ENCODE results near the gene STXBP5. TPM values are rescaled to one million over a fixed set of nuclear protein-coding genes. Genes with fewer than 3 reads are reported as not detected.
A peak's percentile ranks its signal among the peaks of the same experiment; 100 is the strongest.

Gene STXBP5
- total and polyA plus RNA-seq, 2 of the 4 experiments (the other 2 are of a cell fraction): 13.2 to 46.4 TPM

DNA sequence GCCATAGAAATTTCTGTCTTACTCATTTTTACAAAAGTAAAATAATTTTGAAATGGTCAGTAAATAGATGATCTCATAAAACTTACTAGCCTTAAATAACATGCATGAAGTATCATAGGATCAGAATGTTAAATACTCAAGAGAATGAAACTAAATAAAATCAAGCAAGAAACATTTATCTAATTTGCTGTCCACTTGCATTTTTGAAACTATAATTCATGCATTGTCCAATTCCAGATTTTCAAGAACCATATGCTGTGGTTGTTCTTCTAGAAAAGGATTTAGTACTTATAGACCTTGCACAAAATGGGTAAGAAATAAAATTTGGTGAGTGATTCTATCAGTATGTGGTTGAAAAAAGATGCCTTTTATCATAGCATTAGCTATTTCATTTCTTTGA is 107.0 kb downstream of the STXBP5 start:
- Histone ChIP-seq H2BK15ac (ENCODE audit: low read depth, low read length) (no peak overlapping the region), H3K27ac (ENCODE audit: insufficient read depth, low read length) (no peak overlapping the region), H4K5ac (ENCODE audit: low read depth, low read length) (no peak overlapping the region), H3K4me2 (ENCODE audit: low read depth, low read length) (no peak overlapping the region), H2AK9ac (replicated peaks; ENCODE audit: low read depth, low read length, poor library complexity) (no peak overlapping the region), H3K23ac (ENCODE audit: low read depth, low read length) (no peak overlapping the region), H3K56ac (ENCODE audit: extremely low read depth, insufficient read depth, low read length) (no peak overlapping the region), H3K9ac (ENCODE audit: low read depth, low read length) (no peak overlapping the region), H3K27me3 (ENCODE audit: control insufficient read depth, insufficient read depth, low read length) (no peaks in the 10 kb centered on the region), H2AFZ (replicated peaks; ENCODE audit: low read length, poor library complexity) (no peak overlapping the region), H4K91ac (ENCODE audit: insufficient read depth, low read depth, low read length) (no peak overlapping the region), H2BK20ac (ENCODE audit: low read depth, low read length) (no peak overlapping the region), H3K79me1 (ENCODE audit: low read depth in 1 of 2, low read length in 2 of 2) (peaks cover 0 to 5% of the 10 kb centered on the region in 2 experiments; a peak in 3 of 4 replicates), H3K14ac (replicated peaks; ENCODE audit: low read depth, low read length) (no peak overlapping the region), H3K9me1 (ENCODE audit: insufficient read depth, low read length) (0 out of 2 replicates have a peak, but pooled peaks cover 3% of the 10 kb centered on the region), H3K4me1 (ENCODE audit: control insufficient read depth, insufficient read depth, low read length) (no peaks in the 10 kb centered on the region), H2AK5ac (ENCODE audit: low read depth, low read length) (no peak overlapping the region), H3K4me3 (ENCODE audit: insufficient read depth, low read depth, low read length) (no peak overlapping the region), H4K20me1 (ENCODE audit: insufficient read depth, low read length) (no peaks in the 10 kb centered on the region; the same call in 1 of the 2 replicates), H4K8ac (ENCODE audit: low read depth in 2 of 2, low read length in 2 of 2) (no peak overlapping the region), H3K4ac (ENCODE audit: low read depth, low read length) (no peak overlapping the region), H2BK5ac (ENCODE audit: low read depth, low read length, poor library complexity, severe bottlenecking) (no peak overlapping the region), H2BK120ac (ENCODE audit: low read depth, low read length) (no peak overlapping the region), H3K36me3 (ENCODE audit: control insufficient read depth, insufficient read depth, low read length) (peaks cover 9% of the 10 kb centered on the region), H3K9me3 (ENCODE audit: control insufficient read depth, insufficient read depth, low read length) (no peaks in the 10 kb centered on the region), H3K18ac (ENCODE audit: low read depth, low read length) (no peak overlapping the region)
- POLR2A ChIA-PET (ENCODE audit: unreplicated experiment): no interaction called here
- dilution Hi-C loops (cut with HindIII; ENCODE audit: low sequenced_read_pairs, unreplicated experiment): no loop called here
- no TSS peak for BruUV-seq (replicated peaks)
- CTCF ChIA-PET: interaction anchor here (0.6 to 1.1 kb wide), 3 partner anchors 8 to 69 kb away, joined by 3 to 4 read pairs (median 3); no protein-coding TSS in a partner anchor
- peak; percentile 40 for ATAC-seq (ENCODE audit: low read depth)
- in situ Hi-C loops (cut with MboI; ENCODE audit: low sequenced_read_pairs): no loop called here
- intact Hi-C loops (cut with micrococcal nuclease): no loop called here
- no peak for TF ChIP-seq MAZ (IDR thresholded peaks at IDR 0.05; ENCODE audit: borderline replicate concordance, low read depth, low read length)
- TF ChIP-seq MAFK (IDR thresholded peaks at IDR 0.05; ENCODE audit: low read depth, low read length): no peak
- no peak for TF ChIP-seq RFX5 (IDR thresholded peaks at IDR 0.05; ENCODE audit: low read depth, low read length)
- TF ChIP-seq, protein P1, sequence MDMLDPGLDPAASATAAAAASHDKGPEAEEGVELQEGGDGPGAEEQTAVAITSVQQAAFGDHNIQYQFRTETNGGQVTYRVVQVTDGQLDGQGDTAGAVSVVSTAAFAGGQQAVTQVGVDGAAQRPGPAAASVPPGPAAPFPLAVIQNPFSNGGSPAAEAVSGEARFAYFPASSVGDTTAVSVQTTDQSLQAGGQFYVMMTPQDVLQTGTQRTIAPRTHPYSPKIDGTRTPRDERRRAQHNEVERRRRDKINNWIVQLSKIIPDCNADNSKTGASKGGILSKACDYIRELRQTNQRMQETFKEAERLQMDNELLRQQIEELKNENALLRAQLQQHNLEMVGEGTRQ (IDR thresholded peaks at IDR 0.05; ENCODE audit: low read depth, low read length): no peak
- no peak for TF ChIP-seq BHLHE40 (IDR thresholded peaks at IDR 0.05; ENCODE audit: low read depth, low read length)
- TF ChIP-seq FOS (IDR thresholded peaks at IDR 0.05; ENCODE audit: low read depth, low read length): no peak
- no peak for TF ChIP-seq SMC3 (IDR thresholded peaks at IDR 0.05; ENCODE audit: low read depth, low read length)
- TF ChIP-seq POLR2A (IDR thresholded peaks at IDR 0.05; ENCODE audit: low read depth, low read length): no peak
- no peak for TF ChIP-seq CEBPB (IDR thresholded peaks at IDR 0.05; ENCODE audit: low read depth, low read length)
- TF ChIP-seq RCOR1 (IDR thresholded peaks at IDR 0.05; ENCODE audit: insufficient replicate concordance, low read length): no peak
- TF ChIP-seq, protein P2, sequence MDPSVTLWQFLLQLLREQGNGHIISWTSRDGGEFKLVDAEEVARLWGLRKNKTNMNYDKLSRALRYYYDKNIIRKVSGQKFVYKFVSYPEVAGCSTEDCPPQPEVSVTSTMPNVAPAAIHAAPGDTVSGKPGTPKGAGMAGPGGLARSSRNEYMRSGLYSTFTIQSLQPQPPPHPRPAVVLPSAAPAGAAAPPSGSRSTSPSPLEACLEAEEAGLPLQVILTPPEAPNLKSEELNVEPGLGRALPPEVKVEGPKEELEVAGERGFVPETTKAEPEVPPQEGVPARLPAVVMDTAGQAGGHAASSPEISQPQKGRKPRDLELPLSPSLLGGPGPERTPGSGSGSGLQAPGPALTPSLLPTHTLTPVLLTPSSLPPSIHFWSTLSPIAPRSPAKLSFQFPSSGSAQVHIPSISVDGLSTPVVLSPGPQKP (IDR thresholded peaks at IDR 0.05; ENCODE audit: borderline replicate concordance, low read depth, low read length): no peak
- TF ChIP-seq NFE2L2 (IDR thresholded peaks at IDR 0.05; ENCODE audit: low read depth, low read length): no peak
- DNase-seq: peak; percentile 45

Data from IMR-90 (cell line).